LNCaP clone FGC (cell line): ENCODE measurements around the gene PDIA5.

Experiments
- DNase-seq: peaks from one replicate; pipeline ENCODE4 v3.0.0-alpha.2; 2011; ENCODE audit warnings: low read depth
- H3K4me3 ChIP-seq: 2 replicates; pipeline ENCODE4 v1.5.1; 2011; ENCODE audit warnings: mild to moderate bottlenecking, low read depth, low read length, control low read depth
- TF ChIP-seq, protein P1 (sequence below): IDR thresholded peaks from 2 replicates; pipeline ENCODE4 v1.5.1; 2012; ENCODE audit warnings: mild to moderate bottlenecking; ENCODE audit not compliant: control insufficient read depth, insufficient read depth; ENCODE audit errors: extremely low read depth

Gene PDIA5

DNA sequence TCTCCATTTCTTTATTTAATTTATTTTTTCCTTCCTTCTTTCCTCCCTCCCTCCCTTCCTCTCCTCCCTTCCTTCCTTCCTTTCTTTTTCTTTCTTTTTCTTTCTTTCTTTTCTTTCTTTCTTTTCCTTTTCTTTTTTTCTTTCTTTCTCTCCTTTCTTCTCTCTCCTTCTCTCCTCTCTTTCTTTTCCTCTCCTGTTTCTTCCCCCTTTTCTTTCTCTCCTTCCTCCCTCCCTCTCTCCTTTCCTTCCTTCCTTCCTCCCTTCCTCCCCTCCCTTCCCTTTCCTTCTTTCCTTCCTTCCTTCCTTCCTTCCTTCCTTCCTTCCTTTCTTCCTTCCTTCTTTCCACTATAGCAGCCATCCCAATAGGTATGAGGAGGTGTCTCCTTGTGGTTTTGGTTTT, 6.8 kb upstream of the PDIA5 start:
- no peak overlapping the region for H3K4me3 ChIP-seq
- no peak for DNase-seq
- TF ChIP-seq, protein P1, sequence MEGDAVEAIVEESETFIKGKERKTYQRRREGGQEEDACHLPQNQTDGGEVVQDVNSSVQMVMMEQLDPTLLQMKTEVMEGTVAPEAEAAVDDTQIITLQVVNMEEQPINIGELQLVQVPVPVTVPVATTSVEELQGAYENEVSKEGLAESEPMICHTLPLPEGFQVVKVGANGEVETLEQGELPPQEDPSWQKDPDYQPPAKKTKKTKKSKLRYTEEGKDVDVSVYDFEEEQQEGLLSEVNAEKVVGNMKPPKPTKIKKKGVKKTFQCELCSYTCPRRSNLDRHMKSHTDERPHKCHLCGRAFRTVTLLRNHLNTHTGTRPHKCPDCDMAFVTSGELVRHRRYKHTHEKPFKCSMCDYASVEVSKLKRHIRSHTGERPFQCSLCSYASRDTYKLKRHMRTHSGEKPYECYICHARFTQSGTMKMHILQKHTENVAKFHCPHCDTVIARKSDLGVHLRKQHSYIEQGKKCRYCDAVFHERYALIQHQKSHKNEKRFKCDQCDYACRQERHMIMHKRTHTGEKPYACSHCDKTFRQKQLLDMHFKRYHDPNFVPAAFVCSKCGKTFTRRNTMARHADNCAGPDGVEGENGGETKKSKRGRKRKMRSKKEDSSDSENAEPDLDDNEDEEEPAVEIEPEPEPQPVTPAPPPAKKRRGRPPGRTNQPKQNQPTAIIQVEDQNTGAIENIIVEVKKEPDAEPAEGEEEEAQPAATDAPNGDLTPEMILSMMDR = no peak

DNA sequence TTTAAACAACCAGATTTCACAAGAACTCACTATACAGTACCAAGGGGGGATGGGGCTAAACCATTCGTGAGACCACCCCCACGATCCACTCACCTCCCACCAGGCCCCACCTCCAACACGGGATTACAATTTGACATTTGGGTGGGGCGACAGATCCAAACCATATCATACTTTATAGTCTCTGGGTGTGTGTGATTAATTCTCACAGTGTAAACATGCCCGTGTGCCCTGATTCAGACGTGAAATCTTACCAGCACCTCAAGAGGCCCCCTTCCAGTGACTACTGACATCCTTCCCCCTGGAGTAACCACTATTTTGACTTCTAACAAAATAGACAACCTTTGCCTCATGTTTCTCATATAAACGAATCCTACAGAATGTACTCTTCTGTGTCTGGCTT, 5.0 kb upstream of the PDIA5 start:
- TF ChIP-seq, protein P1 = no peak
- no peak overlapping the region for H3K4me3 ChIP-seq
- no peak for DNase-seq

GRCh38 chr3:123063034-123063433, 3.8 kb upstream of the PDIA5 start:
- no peak for DNase-seq
- no peak overlapping the region for H3K4me3 ChIP-seq
- TF ChIP-seq, protein P1 = no peak

- no peak for DNase-seq
- TF ChIP-seq, protein P1 = no peak
- no peak overlapping the region for H3K4me3 ChIP-seq
These were observed 2.3 kb upstream of the PDIA5 start for GRCh38 chr3:123064506-123064905.

DNA sequence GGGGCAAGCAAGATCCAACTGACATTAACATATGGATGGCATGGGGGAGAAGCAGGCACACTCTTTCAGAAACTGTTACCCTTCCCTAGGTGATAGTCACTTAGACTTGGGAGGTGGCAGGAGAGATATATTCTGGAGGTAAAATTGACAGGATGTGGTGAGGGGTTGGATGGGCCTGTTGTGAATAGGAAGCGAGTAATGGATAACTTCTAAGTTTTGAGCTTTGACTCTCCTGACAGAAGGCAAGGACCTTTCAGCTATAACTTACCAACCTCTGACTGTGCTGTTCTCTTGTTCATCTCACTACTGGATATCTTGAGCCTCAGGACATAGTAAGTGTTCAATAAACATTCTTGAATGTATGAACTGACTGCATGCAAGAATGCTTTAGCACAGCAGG, 1.9 kb upstream of the PDIA5 start:
- DNase-seq = no peak

GRCh38 chr3:123066599-123066895, 278 bp upstream of the PDIA5 start:
- peak overlapping the region; percentile 90 for H3K4me3 ChIP-seq
- no peak for DNase-seq
- TF ChIP-seq, protein P1 = no peak

More for the DNA sequence above, 1.9 kb upstream of the PDIA5 start:
- H3K4me3 ChIP-seq = no peak overlapping the region
- TF ChIP-seq, protein P1 = no peak

GRCh38 chr3:123067689-123068600, 1.1 kb downstream of the PDIA5 start:
- DNase-seq = no peak
- TF ChIP-seq, protein P1 = no peak
- peak overlapping the region; percentile 90 for H3K4me3 ChIP-seq
